UCSD-AML1 (cell line): ENCODE data around the gene SLC4A11.
A peak's percentile ranks its signal among the peaks of the same experiment; 100 is the strongest.

Experiments
- DNase-seq: peaks from one replicate; lab custom pipeline; 2025; ENCODE audit not compliant: unreplicated experiment; lab: John Stamatoyannopoulos, UW

Gene SLC4A11

DNA sequence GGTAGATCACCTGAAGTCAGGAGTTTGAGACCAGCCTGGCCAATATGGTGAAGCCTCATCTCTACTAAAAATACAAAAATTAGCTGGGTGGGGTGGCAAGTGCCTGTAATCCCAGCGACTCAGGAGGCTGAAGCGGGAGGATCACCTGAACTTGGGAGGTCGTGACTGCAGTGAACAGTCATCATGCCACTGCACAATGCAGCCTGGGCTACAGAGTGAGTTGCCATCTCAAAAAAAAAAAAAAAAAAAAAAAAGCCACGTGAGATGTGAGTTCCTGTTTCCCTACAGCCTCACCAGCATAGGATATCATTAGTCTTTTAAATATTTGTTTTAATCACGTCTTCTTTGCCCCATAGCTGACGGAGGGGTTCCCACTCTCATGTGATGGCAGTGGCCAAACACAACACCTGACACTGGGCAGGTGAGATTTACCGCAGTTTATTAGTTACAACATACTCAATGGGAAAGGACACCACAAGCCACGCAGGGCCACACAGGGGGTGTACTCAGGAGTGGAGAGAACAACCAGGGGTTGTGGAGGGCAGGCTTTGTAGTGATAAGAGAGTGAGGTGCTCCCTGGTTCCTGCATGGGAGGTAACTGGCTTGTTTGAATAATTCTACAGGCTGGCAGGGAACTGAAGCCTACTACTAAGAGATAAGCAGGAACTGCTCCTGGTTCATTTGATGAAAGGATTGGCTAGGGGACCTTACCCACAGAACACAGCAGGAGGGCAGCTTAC lies 61.1 kb downstream of the SLC4A11 start:
- DNase-seq = peak; percentile 21
